Naive thymus-derived CD8-positive, alpha-beta T cell (primary cell): Measurements from ENCODE around the gene BSDC1. TPM values are rescaled to one million over a fixed set of nuclear protein-coding genes. Genes with fewer than 3 reads are reported as not detected.

Experiments
- ATAC-seq, 2 donors: fragments of 150-1000 bp; cut with Tn5 transposase in 1 of 2; sonication (Bioruptor Pico), chemical (Tn5 transposase) in 1 of 2; 1 replicate in 1 of 2; 2 replicates in 1 of 2; pipeline ENCODE4 v1.10.0; 2021; ENCODE audit warnings: mild to moderate bottlenecking in 2 of 2, moderate library complexity in 2 of 2
- POLR2A ChIA-PET: fragments of 350-600 bp; sonication (Branson Sonifier 250); formaldehyde crosslinking; loops from one replicate; lab custom pipeline; 2021; ENCODE audit warnings: antibody characterized with exemption; lab: Charles Lee
- DNase-seq, 10 donors: peaks; one replicate each; pipeline versions ENCODE4 v3.0.0 to v3.0.0-alpha.2; 2020 to 2022
- H3K27ac Mint-ChIP-seq, 10 donors: one replicate each; pipeline ENCODE4 v1.8.0; 2020 to 2022; ENCODE audit warnings: mild to moderate bottlenecking in 10 of 10, mixed read lengths in 10 of 10, moderate library complexity in 4 of 10, inconsistent platforms in 1 of 10
- H3K27me3 Mint-ChIP-seq, 5 donors: one replicate each; pipeline ENCODE4 v1.8.0; 2021 to 2022; ENCODE audit warnings: mixed read lengths in 5 of 5
- H3K36me3 Mint-ChIP-seq, 3 donors: one replicate each; pipeline ENCODE4 v1.8.0; 2020 to 2022; ENCODE audit warnings: mixed read lengths in 3 of 3, mild to moderate bottlenecking in 2 of 3, inconsistent platforms in 1 of 3
- H3K4me1 Mint-ChIP-seq, 4 donors: one replicate each; pipeline ENCODE4 v1.8.0; 2021 to 2022; ENCODE audit warnings: mixed read lengths in 4 of 4
- H3K4me3 Mint-ChIP-seq, 10 donors: one replicate each; pipeline ENCODE4 v1.8.0; 2020 to 2022; ENCODE audit warnings: mild to moderate bottlenecking in 10 of 10, mixed read lengths in 10 of 10, moderate library complexity in 6 of 10, inconsistent platforms in 1 of 10
- H3K9me3 Mint-ChIP-seq, 9 donors: one replicate each; pipeline ENCODE4 v1.8.0; 2020 to 2022; ENCODE audit warnings: mixed read lengths in 9 of 9, mild to moderate bottlenecking in 3 of 9, inconsistent platforms in 1 of 9, moderate library complexity in 1 of 9
- polyA plus RNA-seq, 3 donors: library from polyadenylated mRNA; unstranded; fragments of 300-500 nt; fragmentation: Illumina TruSeq; gene quantifications; one replicate each; pipeline ENCODE4 v1.2.3, GENCODE V29; 2021
- total RNA-seq, 8 experiments: library from RNA in 2 of 8; stranded (reverse) in 2 of 8; gene quantifications; one replicate each; pipeline ENCODE4 v1.2.3 and lab custom pipeline; 2021 to 2026

BSDC1 gene
- total and polyA plus RNA-seq, 5 experiments from 2014 or later = 29.5 to 113 (median 39.6) TPM

DNA sequence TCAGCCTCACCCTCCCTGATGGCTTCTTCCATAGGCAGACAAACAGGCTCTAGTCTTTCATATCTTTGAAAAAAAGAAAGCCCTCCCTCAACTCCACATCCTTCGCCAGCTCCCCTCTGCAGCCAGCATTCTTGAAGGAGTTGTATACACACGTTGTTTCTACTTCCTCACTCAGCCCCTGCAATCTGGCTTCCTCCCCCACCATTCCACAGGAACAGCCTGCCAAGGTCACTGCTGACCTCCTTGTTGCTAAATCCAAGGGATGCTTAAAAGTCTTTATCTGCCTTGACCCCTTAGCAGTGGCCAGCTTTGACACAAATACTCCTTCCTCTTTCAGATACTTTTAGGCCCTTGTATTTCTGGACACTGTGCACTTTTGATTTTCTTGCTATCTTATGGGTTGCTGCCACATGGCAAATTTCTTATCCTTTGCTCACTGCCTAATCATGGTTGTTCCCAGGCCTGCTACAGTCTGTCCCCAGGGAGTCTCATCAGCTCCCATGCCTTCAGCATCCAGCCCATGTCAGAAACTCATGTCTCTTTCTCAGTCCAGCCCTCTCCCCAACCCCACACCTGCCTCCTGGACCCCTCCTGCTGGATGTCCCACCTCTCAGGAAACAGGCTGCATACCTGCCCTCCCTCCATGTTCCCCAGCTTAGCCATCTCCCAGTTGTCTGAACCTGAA, 40.2 kb downstream of the BSDC1 start:
- ATAC-seq (no peak), DNase-seq (no peak)
- POLR2A ChIA-PET = interaction anchor here (1.0 to 11.8 kb wide), 5 partner anchors 8 to 138 kb away, joined by 3 to 147 read pairs (median 9); partner anchors contain the start of genes LCK and MARCKSL1
- Mint-ChIP-seq H3K9me3 (no peaks in the 10 kb centered on the region), H3K4me3 (peak overlapping the region; percentile 3 to 75 (median 64)), H3K27me3 (no peaks in the 10 kb centered on the region), H3K27ac (peak overlapping the region in 8 of 10 donors; percentile 8 to 79 (median 70)), H3K36me3 (peaks cover 0 to 8% (median 0%) of the 10 kb centered on the region in 3 donors), H3K4me1 (peaks cover 23 to 54% (median 40%) of the 10 kb centered on the region in 4 donors)

DNA sequence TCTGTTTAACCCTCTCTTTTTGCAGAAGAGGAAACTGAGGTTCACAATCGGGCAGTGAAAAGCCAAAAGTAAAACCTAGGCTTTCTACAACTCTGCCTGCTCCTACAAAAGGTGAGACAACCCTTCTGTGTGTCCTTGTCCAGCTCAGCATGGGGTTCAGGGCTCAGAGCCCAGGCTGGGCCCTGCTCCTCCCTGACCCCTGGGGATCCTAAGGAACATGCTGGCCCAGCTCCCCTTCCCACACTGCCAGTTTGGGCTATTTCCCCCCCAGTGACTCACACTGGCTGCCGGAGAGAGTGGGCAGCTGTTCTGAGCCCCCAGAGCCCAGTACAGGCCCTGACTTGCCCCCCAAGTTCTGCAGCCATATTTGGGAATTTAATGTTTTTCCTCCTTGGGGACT, 40.8 kb downstream of the BSDC1 start:
- DNase-seq (no peak), ATAC-seq (no peak)
- Mint-ChIP-seq H3K9me3 (no peaks in the 10 kb centered on the region), H3K27ac (peak overlapping the region in 7 of 10 donors; percentile 46 to 79 (median 67)), H3K4me1 (peaks cover 25 to 57% (median 46%) of the 10 kb centered on the region in 4 donors), H3K4me3 (peak overlapping the region; percentile 32 to 86 (median 68)), H3K36me3 (peaks cover 0 to 8% (median 0%) of the 10 kb centered on the region in 3 donors), H3K27me3 (no peaks in the 10 kb centered on the region)
- POLR2A ChIA-PET = interaction anchor here (0.8 to 11.8 kb wide), 6 partner anchors 9 to 104 kb away, joined by 3 to 147 read pairs (median 6); partner anchors contain the start of genes BSDC1, LCK and MARCKSL1

DNA sequence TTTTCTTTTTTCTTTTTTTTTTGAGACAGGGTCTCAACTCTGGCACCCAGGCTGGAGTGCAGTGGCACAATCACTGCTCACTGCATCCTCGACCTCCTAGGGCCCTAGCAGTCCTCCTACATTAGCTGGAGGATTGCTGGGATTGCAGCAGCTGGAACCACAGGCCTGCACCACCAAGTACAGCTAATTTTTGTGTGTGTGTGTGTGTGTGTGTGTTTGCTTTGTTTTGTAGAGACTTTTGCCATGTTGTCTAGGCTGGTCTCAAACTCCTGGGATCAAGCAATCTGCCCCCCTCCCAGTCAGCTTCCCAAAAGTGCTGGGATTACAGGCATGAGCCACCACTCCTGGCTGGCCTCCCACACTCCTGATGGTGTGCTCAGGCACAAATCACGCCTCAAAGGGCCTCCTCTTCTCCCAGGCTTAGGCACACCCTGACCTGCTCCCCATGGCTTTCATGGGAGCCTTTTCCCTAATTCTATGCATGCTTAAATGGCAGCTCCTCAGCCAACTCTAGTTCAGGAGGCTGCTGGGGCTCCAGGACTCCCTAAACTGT, 41.3 kb downstream of the BSDC1 start:
- Mint-ChIP-seq H3K27ac (peak overlapping the region in 6 of 10 donors; percentile 34 to 79 (median 48)), H3K36me3 (peaks cover 0 to 8% (median 0%) of the 10 kb centered on the region in 3 donors), H3K9me3 (no peaks in the 10 kb centered on the region), H3K4me1 (peaks cover 25 to 58% (median 47%) of the 10 kb centered on the region in 4 donors), H3K27me3 (no peaks in the 10 kb centered on the region), H3K4me3 (peak overlapping the region; percentile 37 to 90 (median 77))
- no peak for DNase-seq
- no peak for ATAC-seq
- POLR2A ChIA-PET = interaction anchor here (0.6 to 11.8 kb wide), 10 partner anchors 8 to 103 kb away, joined by 3 to 147 read pairs (median 5); partner anchors contain the start of genes BSDC1, FAM229A, LCK and MARCKSL1

DNA sequence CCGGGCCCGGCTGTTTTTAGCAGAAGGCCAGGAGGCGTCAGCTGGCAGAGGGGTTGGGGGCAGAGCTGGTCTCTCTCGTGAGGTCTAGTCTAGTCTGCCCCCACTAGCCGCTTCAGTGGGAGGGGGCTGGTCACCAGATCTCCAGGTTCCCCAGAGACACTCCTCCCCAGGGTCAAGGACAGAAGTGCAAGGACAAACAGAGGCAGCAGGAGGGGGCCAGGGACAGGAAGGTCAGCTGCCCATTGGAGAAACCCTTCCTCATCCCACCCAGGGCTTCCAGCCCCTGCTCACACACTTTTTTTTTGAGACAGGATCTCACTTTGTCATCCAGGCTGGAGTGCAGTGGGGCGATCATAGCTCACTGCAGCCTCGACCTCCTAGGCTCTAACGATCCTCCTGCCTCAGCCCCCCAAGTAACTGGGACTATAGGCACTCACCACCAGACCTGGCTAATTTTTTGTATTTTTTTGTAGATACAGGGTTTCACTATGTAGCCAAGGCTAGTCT, 41.9 kb downstream of the BSDC1 start:
- Mint-ChIP-seq H3K36me3 (peaks cover 0 to 8% (median 0%) of the 10 kb centered on the region in 3 donors), H3K27me3 (no peaks in the 10 kb centered on the region), H3K4me1 (peaks cover 25 to 60% (median 48%) of the 10 kb centered on the region in 4 donors), H3K4me3 (peak overlapping the region; percentile 73 to 91 (median 80)), H3K9me3 (no peaks in the 10 kb centered on the region), H3K27ac (peak overlapping the region in 9 of 10 donors; percentile 24 to 88 (median 65))
- POLR2A ChIA-PET = interaction anchor here (0.6 to 11.8 kb wide), 12 partner anchors 10 to 102 kb away, joined by 3 to 147 read pairs (median 4); partner anchors contain the start of genes BSDC1, FAM229A, LCK and MARCKSL1
- ATAC-seq (no peak), DNase-seq (no peak)

DNA sequence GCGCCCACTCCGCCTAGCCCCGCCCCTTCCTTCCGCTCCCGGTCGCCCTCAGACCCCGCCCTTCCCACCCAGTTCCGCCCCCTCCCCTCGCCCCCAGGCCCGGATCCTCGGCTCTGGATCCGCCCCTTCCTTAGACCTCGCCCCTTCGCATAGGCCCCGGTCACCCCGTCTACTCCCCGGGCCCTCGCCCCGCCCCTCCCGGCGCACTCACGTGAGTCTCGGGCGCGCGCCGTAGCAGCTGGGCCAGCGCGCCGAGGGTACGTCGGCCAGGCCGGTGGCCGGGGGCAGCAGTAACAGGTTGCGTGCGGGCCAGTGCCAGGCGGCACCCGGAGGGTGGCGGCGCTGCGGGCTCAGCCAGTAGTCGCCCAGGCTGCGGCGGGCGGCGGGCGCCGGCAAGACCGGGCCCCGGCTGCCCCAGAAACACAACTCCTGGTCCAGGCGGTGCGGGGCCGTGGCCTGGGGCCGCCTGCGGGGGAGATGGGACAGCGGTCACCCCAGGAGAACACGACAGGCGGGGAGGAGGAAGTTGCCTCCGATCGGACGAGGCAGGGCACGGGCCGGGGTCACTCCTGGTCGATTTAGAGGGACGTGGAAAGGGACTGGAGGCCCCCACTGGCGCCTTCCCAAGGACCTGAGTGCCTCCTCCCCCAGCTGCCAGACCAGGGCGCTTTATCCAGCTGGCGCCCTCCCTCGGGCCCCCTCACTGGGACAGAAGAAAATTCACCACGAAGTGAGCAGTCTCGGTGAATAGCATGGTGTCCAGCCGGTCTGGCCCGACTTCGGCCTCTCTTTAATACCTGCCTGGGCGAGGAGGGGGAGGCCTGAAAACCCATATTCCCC, 42.6 kb downstream of the BSDC1 start:
- DNase-seq = peak; percentile 87 to 96 (median 90)
- Mint-ChIP-seq H3K4me1 (peaks cover 25 to 62% (median 50%) of the 10 kb centered on the region in 4 donors), H3K4me3 (peak overlapping the region; percentile 74 to 91 (median 84)), H3K27me3 (no peaks in the 10 kb centered on the region), H3K36me3 (peaks cover 0 to 8% (median 0%) of the 10 kb centered on the region in 3 donors), H3K27ac (peak overlapping the region; percentile 53 to 93 (median 89)), H3K9me3 (no peaks in the 10 kb centered on the region)
- ATAC-seq = peak; percentile 90 to 93
- POLR2A ChIA-PET = interaction anchor here (0.5 to 11.8 kb wide), 21 partner anchors 9 to 111 kb away, joined by 3 to 147 read pairs (median 3); partner anchors contain the start of genes BSDC1, FAM229A, HDAC1 and LCK

DNA sequence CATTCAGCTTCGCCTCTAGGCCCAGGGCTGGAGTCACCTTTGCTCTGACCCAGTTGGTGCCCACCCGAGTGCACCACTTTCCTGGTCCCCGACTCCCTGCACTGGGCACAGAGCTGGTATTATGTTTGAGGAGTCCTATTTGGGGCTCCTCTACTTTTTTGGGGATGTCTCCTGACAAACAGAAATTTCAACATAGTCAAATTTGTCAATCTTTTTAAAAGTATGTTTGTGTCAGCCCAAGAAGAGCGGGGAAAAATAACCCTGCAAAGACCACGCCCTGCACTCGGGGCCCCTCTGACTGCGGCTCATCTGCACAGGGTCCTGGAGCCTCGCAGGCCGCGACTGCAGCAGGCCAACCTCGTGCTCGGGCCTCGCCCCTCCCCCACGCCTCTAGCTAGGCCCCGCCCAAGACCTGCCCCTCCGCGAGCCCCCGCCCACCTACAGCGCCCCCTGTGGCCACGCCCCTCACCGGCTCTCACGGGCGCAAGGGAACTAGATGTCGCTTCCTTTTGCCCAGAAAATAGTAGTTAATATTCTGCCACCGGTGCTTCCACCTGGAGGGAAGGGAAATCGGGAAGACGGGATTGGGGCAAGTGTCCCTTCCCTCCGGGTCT, 43.3 kb downstream of the BSDC1 start:
- Mint-ChIP-seq H3K27me3 (no peaks in the 10 kb centered on the region), H3K27ac (peak overlapping the region; percentile 53 to 93 (median 89)), H3K9me3 (no peaks in the 10 kb centered on the region), H3K36me3 (peaks cover 0 to 8% (median 0%) of the 10 kb centered on the region in 3 donors), H3K4me3 (peak overlapping the region; percentile 74 to 91 (median 84)), H3K4me1 (peaks cover 32 to 70% (median 58%) of the 10 kb centered on the region in 4 donors)
- peak; percentile 59 to 78 for ATAC-seq
- POLR2A ChIA-PET = interaction anchor here (0.5 to 11.8 kb wide), 16 partner anchors 9 to 110 kb away, joined by 3 to 147 read pairs (median 4); partner anchors contain the start of genes BSDC1, FAM229A, HDAC1 and LCK
- peak in 7 of 10 donors; percentile 68 to 86 (median 81) for DNase-seq

DNA sequence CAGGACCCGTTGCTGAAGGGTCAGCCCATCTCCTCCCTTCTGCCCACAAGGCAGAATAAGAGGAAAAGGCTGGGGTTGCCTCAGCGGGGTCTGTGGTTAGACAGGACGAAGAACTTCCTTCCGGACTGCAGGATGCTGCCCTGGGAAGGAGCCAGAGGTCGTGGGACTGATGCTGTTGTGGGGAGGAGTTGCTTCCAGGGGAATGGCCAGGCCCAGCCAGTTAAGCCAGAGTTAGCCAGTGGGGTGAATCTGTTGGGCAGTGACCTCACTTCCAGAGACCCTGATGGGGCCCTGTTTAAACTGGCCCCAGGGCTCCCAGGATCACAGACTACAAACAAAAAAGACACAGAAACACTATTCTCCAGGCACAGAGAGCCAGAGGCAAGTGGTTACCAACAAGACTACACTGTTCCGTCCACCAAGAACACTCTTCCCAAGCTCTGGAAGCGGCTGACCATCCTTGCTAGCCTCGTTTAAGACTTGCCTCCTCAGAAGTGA, 45.0 kb downstream of the BSDC1 start:
- Mint-ChIP-seq H3K27me3 (no peaks in the 10 kb centered on the region), H3K4me3 (peak overlapping the region in 7 of 10 donors; percentile 23 to 65 (median 50)), H3K27ac (peak overlapping the region in 8 of 10 donors; percentile 12 to 79 (median 36)), H3K9me3 (no peaks in the 10 kb centered on the region), H3K36me3 (peaks cover 0 to 6% (median 0%) of the 10 kb centered on the region in 3 donors), H3K4me1 (peaks cover 36 to 73% (median 64%) of the 10 kb centered on the region in 4 donors)
- POLR2A ChIA-PET = interaction anchor here (0.9 to 11.8 kb wide), 2 partner anchors 11 to 29 kb away, joined by 10 to 147 read pairs; partner anchors contain the start of gene MARCKSL1
- ATAC-seq = no peak
- no peak for DNase-seq

DNA sequence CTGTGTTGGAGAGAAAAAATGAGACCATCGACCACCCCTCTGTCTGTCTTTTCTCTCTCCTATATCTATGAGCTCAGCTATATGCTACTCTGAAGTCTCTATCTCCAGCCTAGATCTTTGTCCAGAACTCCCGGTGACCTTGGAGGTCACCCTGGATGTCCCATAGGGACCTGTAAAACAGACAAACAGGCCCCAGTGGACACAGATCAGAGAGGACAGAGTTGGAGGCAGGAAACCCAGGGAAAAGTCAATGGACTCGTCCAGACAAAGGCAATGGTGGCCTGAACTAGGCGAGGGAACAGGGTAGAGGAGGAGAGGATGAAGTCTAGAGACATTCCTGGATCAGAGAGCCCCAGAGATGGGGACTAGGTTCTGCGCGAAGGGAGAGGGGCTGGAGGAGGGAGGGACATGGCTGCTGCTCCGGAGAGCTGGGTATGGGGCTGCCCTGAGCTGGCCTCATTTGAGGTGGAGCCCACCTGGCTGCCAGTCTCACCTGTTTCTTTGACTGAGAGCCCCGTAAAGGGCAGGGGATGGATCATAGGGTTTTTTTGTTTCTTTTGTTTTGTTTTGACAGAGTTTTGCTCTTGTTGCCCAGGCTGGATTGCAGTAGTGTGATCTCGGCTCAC, 47.6 kb downstream of the BSDC1 start:
- Mint-ChIP-seq H3K27ac (peak overlapping the region in 6 of 10 donors; percentile 28 to 85 (median 52)), H3K4me3 (peak overlapping the region in 3 of 10 donors; percentile 22 to 31 (median 22)), H3K36me3 (no peaks in the 10 kb centered on the region), H3K9me3 (no peaks in the 10 kb centered on the region), H3K27me3 (no peaks in the 10 kb centered on the region), H3K4me1 (peaks cover 27 to 63% (median 56%) of the 10 kb centered on the region in 4 donors)
- ATAC-seq (no peak), DNase-seq (no peak)
- POLR2A ChIA-PET = interaction anchor here (0.6 to 11.8 kb wide), 7 partner anchors 9 to 120 kb away, joined by 3 to 147 read pairs (median 4); partner anchors contain the start of gene MARCKSL1

DNA sequence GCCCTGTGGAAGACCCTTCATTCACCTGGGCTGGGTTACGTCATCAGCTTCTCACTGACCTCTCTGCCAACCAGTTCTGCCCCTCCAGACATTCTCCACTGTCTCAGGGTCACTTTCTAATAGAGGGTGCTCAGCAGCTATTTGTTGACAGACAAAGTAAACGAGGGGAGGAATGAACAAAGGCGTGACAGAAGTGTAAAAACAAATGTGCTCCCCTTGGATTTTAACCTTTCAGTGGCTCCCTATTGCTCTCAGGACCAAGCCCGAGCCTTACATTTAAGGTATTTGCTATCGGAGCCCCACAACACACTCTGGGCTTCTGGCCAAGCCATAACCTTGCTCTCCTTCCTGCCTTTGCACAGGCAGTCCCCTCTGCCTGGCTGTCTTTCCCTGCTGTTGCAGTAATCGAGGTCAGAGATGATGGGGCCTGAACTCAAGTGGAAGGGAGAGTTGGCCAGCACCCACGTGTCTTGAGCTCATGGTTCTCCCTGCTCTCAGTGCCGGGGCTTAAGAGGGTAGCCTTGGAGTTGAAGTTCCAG, 48.9 kb downstream of the BSDC1 start:
- Mint-ChIP-seq H3K27ac (peak overlapping the region in 9 of 10 donors; percentile 19 to 93 (median 72)), H3K27me3 (no peaks in the 10 kb centered on the region), H3K36me3 (no peaks in the 10 kb centered on the region), H3K4me1 (peaks cover 27 to 55% (median 48%) of the 10 kb centered on the region in 4 donors), H3K4me3 (peak overlapping the region in 7 of 10 donors; percentile 14 to 70 (median 49)), H3K9me3 (no peaks in the 10 kb centered on the region)
- ATAC-seq = peak; percentile 86 to 89
- POLR2A ChIA-PET = interaction anchor here (0.7 to 11.8 kb wide), 13 partner anchors 7 to 96 kb away, joined by 3 to 147 read pairs (median 4); partner anchors contain the start of genes BSDC1, LCK and MARCKSL1
- DNase-seq = peak in 7 of 10 donors; percentile 26 to 74 (median 46)

DNA sequence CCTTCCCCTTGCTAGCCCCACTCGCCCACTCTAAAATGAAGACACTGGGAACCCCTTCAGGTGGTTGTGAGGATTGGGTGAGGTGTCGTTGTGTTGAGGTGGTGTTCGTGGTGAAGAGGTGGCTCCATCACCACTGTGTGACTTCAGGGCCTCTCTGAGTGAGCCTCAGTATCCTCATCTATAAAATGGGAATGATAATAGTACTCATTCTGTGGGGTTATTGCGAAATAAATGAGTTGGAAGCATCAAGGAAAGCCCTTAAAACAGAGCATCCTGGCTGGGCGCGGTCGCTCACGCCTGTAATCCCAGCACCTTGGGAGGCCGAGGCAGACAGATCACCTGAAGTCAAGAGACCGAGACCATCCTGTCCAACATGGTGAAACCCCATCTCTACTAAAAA, 51.5 kb downstream of the BSDC1 start:
- no peak overlapping the region for H3K27ac Mint-ChIP-seq
- POLR2A ChIA-PET = interaction anchor here (0.6 to 1.5 kb wide), 4 partner anchors 9 to 605 kb away, joined by 3 to 15 read pairs (median 3); no protein-coding TSS in a partner anchor
- no peaks in the 10 kb centered on the region for H3K27me3 Mint-ChIP-seq
- H3K9me3 Mint-ChIP-seq = no peaks in the 10 kb centered on the region
- peaks cover 30 to 50% (median 34%) of the 10 kb centered on the region in 4 donors for H3K4me1 Mint-ChIP-seq
- no peaks in the 10 kb centered on the region for H3K36me3 Mint-ChIP-seq
- no peak overlapping the region for H3K4me3 Mint-ChIP-seq
- ATAC-seq (no peak), DNase-seq (no peak)
